HepG2 (cell line): Measurements from ENCODE around the gene SLC36A1. TPM values are rescaled to one million over a fixed set of nuclear protein-coding genes. Genes with fewer than 3 reads are reported as not detected.

Experiments used
- ATAC-seq: fragments of 200-7000 bp; cut with Tn5 transposase; 3 replicates; pipeline ENCODE4 v1.9.1; 2020; ENCODE audit warnings: mild to moderate bottlenecking, moderate library complexity
- BruUV-seq: library from RNA; stranded (reverse); fragments of 400-500 nt; replicated peaks from 2 replicates; lab custom pipeline; 2021; lab: Mats Ljungman, UMichigan
- CTCF ChIA-PET: fragments of 300-600 bp; formaldehyde crosslinking; extraction: SDS; loops from one replicate; lab custom pipeline; 2021; ENCODE audit warnings: low total read pairs, inconsistent platforms, low intra/inter-chr PET ratio; lab: Yijun Ruan, JAX
- POLR2A ChIA-PET: fragments of 350-600 bp; sonication (Branson Sonifier 250); formaldehyde crosslinking; loops from one replicate; lab custom pipeline; 2020; ENCODE audit warnings: antibody characterized with exemption, inconsistent platforms; lab: Yijun Ruan, JAX
- DNase-seq: peaks from one replicate; pipeline ENCODE4 v3.0.0-alpha.2; 2015; ENCODE audit warnings: low spot score
- FAIRE-seq: peaks from 3 replicates; lab custom pipeline; 2011; peaks lifted over from hg19 to GRCh38; lab: Jason Lieb, UNC
- H2AFZ ChIP-seq: one replicate; pipeline ENCODE4 v1.6.1; 2011; ENCODE audit warnings: low read length, inconsistent platforms
- H3K27ac ChIP-seq: fragments of 300-600 bp; 3 replicates; pipeline ENCODE4 v1.8.0; 2011; ENCODE audit warnings: mixed run types, mild to moderate bottlenecking, mixed read lengths, low read length, inconsistent platforms; ENCODE audit not compliant: insufficient read depth; ENCODE audit errors: extremely low read length
- H3K27me3 ChIP-seq, 2 experiments: fragments of 200-600 bp in 1 of 2; 2 replicates in 1 of 2; 3 replicates in 1 of 2; pipeline versions ENCODE4 v1.6.0 to v1.8.0; 2011; ENCODE audit warnings: low read length in 2 of 2, mild to moderate bottlenecking in 2 of 2, moderate library complexity in 2 of 2, inconsistent platforms in 1 of 2; ENCODE audit not compliant: insufficient read depth in 2 of 2, control insufficient read depth in 1 of 2
- H3K36me3 ChIP-seq, 2 experiments: fragments of 200-600 bp in 1 of 2; replicated peaks in 1 of 2; 2 replicates in 1 of 2; 3 replicates in 1 of 2; pipeline versions ENCODE4 v1.5.1 to v1.8.0; 2011; ENCODE audit warnings: low read length in 2 of 2, inconsistent platforms in 1 of 2; ENCODE audit not compliant: insufficient read depth in 2 of 2, control insufficient read depth in 1 of 2
- H3K4me1 ChIP-seq: 2 replicates; pipeline ENCODE4 v1.5.1; 2012; ENCODE audit warnings: low read length, inconsistent platforms; ENCODE audit not compliant: insufficient read depth
- H3K4me2 ChIP-seq: 2 replicates; pipeline ENCODE4 v1.6.0; 2011; ENCODE audit warnings: low read depth, low read length, inconsistent platforms
- H3K4me3 ChIP-seq, 3 experiments: fragments of 200-600 bp in 1 of 3; sonication (generic), shearing (Covaris generic) in 1 of 3; replicated peaks in 1 of 3; 2 replicates each; pipeline ENCODE4 v1.5.1; 2011 to 2016; ENCODE audit warnings: low read length in 3 of 3, inconsistent platforms in 2 of 3, low read depth in 2 of 3, mild to moderate bottlenecking in 2 of 3, control low read depth in 1 of 3, mixed read lengths in 1 of 3; ENCODE audit not compliant: insufficient read depth in 1 of 3
- H3K79me2 ChIP-seq: one replicate; pipeline ENCODE4 v1.6.1; 2011; ENCODE audit warnings: low read length, inconsistent platforms; ENCODE audit not compliant: insufficient read depth
- H3K9ac ChIP-seq: 2 replicates; pipeline ENCODE4 v1.6.0; 2011; ENCODE audit warnings: mild to moderate bottlenecking, low read depth, low read length, inconsistent platforms; ENCODE audit not compliant: insufficient read depth
- H3K9me3 ChIP-seq: 2 replicates; pipeline ENCODE4 v1.5.1; 2012; ENCODE audit warnings: mild to moderate bottlenecking, low read length
- H4K20me1 ChIP-seq: 2 replicates; pipeline ENCODE4 v1.6.0; 2011; ENCODE audit warnings: inconsistent platforms, mild to moderate bottlenecking, low read length, moderate library complexity; ENCODE audit not compliant: insufficient read depth
- KDM1A ChIP-seq: IDR thresholded peaks from 2 replicates; pipeline ENCODE4 v1.6.1; 2016; ENCODE audit warnings: missing compliant biosample characterization
- KLF9 ChIP-seq: IDR thresholded peaks from 2 replicates; pipeline ENCODE4 v1.6.1; 2016; ENCODE audit warnings: low read depth
- NFKB2 ChIP-seq: sonication (generic); formaldehyde crosslinking; IDR thresholded peaks from 2 replicates; pipeline ENCODE4 v1.4.0; 2020; ENCODE audit warnings: missing genetic modification reagents, borderline replicate concordance
- RFXANK ChIP-seq: IDR thresholded peaks from 2 replicates; pipeline ENCODE4 v1.6.1; 2016
- SMAD1 ChIP-seq: sonication (generic); formaldehyde crosslinking; IDR thresholded peaks from 2 replicates; pipeline ENCODE4 v1.4.0; 2020; ENCODE audit warnings: missing genetic modification reagents, low read depth, mild to moderate bottlenecking, borderline replicate concordance
- ZBTB7B ChIP-seq: sonication (generic); formaldehyde crosslinking; IDR thresholded peaks from 2 replicates; pipeline ENCODE4 v1.4.0; 2020; ENCODE audit warnings: missing genetic modification reagents
- ZHX2 ChIP-seq, 2 experiments: sonication (generic) in 1 of 2; formaldehyde crosslinking in 1 of 2; IDR thresholded peaks; 2 replicates each; pipeline versions ENCODE4 v1.6.1 to v1.9.0; 2014 to 2022; ENCODE audit warnings: antibody characterized with exemption in 1 of 2, borderline replicate concordance in 1 of 2, inconsistent platforms in 1 of 2, low read depth in 1 of 2, missing genetic modification reagents in 1 of 2
- ZNF263 ChIP-seq: sonication (generic); formaldehyde crosslinking; IDR thresholded peaks from 2 replicates; pipeline ENCODE4 v1.4.0; 2020; ENCODE audit warnings: missing genetic modification reagents
- WGBS: methylation state at CpG from one replicate; pipeline ENCODE4 v1.1.6; 2017; ENCODE audit warnings: low lambda C conversion rate; 5-methylcytosine and 5-hydroxymethylcytosine counted together
- in situ Hi-C: cut with HindIII; loops from 2 replicates; pipeline ENCODE4 v1.10.0; 2017; ENCODE audit warnings: low pct_unique_long_range_greater_than_20kb; ENCODE audit not compliant: extremely low pct_ligation_motif_present
- intact Hi-C: fragments of 100-400 bp; cut with micrococcal nuclease; formaldehyde crosslinking; loops from one replicate; pipeline ENCODE4 v1.10.0; 2022; ENCODE audit not compliant: unreplicated experiment
- polyA plus RNA-seq, 8 experiments: library from polyadenylated mRNA; depleted of rRNA in 3 of 8; stranded (reverse) in 7 of 8; unstranded in 1 of 8; fragments of >200 nt; fragmentation: Illumina TruSeq in 4 of 8; extraction: Trizol in 4 of 8; gene quantifications; 2 replicates each; pipeline versions ENCODE4 v1.2.1 to v1.2.3, GENCODE V29; 2011 to 2016; ENCODE audit warnings: low read depth in 4 of 8, missing spikeins in 1 of 8, mixed read lengths in 1 of 8; ENCODE audit not compliant: insufficient read depth in 1 of 8
- total RNA-seq, 5 experiments: library from RNA; depleted of rRNA; stranded (reverse); fragments of >200 nt; fragmentation: Illumina TruSeq; extraction: Trizol; gene quantifications; 2 replicates each; pipeline ENCODE4 v1.2.3, GENCODE V29; 2016; ENCODE audit warnings: low read depth in 1 of 5

The SLC36A1 gene
- total and polyA plus RNA-seq, 2 of the 13 experiments (the other 11 are each of a cell fraction or from before 2014, with no cell fraction given) = 8.0 to 8.9 TPM

- H3K4me1 ChIP-seq = no peaks in the 10 kb centered on the region
- BruUV-seq = no TSS peak
- no peak overlapping the region for H3K4me2 ChIP-seq
- no peaks in the 10 kb centered on the region for H3K79me2 ChIP-seq
- H3K27me3 ChIP-seq = 0 out of 5 replicates have a peak, but pooled peaks cover 0 to 3% of the 10 kb centered on the region in 2 experiments
- WGBS = 27% methylated on average over 4 of the region's 4 CpGs
- no peak overlapping the region for H2AFZ ChIP-seq
- no peak overlapping the region for H3K4me3 ChIP-seq
- H3K27ac ChIP-seq = no peak overlapping the region
- TF ChIP-seq ZHX2 (IDR thresholded peaks at IDR 0.05; ENCODE audit: low read depth) (no peak), ZHX2 (CRISPR knock-in tag; IDR thresholded peaks at IDR 0.05; ENCODE audit: borderline replicate concordance) (no peak), ZNF263 (CRISPR knock-in tag) (no peak), SMAD1 (CRISPR knock-in tag) (no peak), ZBTB7B (no peak), RFXANK (CRISPR knock-in tag) (no peak), NFKB2 (CRISPR knock-in tag) (no peak), KLF9 (CRISPR knock-in tag) (no peak), KDM1A (CRISPR knock-in tag) (no peak)
- in situ Hi-C loops (no loop called here), intact Hi-C loops (no loop called here)
- POLR2A ChIA-PET = no interaction called here
- no peaks in the 10 kb centered on the region for H4K20me1 ChIP-seq
- no peaks in the 10 kb centered on the region for H3K36me3 ChIP-seq
- H3K9ac ChIP-seq = no peak overlapping the region
- DNase-seq (no peak), ATAC-seq (no peak), FAIRE-seq (no peak)
- CTCF ChIA-PET = no interaction called here
- no peaks in the 10 kb centered on the region for H3K9me3 ChIP-seq
These were observed 85.0 kb downstream of the SLC36A1 start for GRCh38 chr5:151532416-151532815.
